Effector memory CD4-positive, alpha-beta T cell (primary cell): ENCODE data around the gene XCR1.

Experiments used
- DNase-seq, 3 donors: peaks; one replicate each; pipeline ENCODE4 v3.0.0-alpha.2; 2020
- H3K27ac ChIP-seq: 2 replicates; pipeline ENCODE4 v1.7.0; 2013; ENCODE audit warnings: mild to moderate bottlenecking, low read length, moderate library complexity; ENCODE audit not compliant: insufficient read depth, poor library complexity, severe bottlenecking
- H3K27me3 ChIP-seq: replicated peaks from 2 replicates; pipeline ENCODE4 v1.7.0; 2013; ENCODE audit warnings: mild to moderate bottlenecking, low read length; ENCODE audit not compliant: insufficient read depth, control insufficient read depth, poor library complexity, severe bottlenecking
- H3K36me3 ChIP-seq: 2 replicates; pipeline ENCODE4 v1.7.0; 2013; ENCODE audit warnings: mild to moderate bottlenecking, low read length, moderate library complexity; ENCODE audit not compliant: control insufficient read depth, insufficient read depth
- H3K4me1 ChIP-seq: 2 replicates; pipeline ENCODE4 v1.7.0; 2013; ENCODE audit warnings: low read length, mild to moderate bottlenecking; ENCODE audit not compliant: control insufficient read depth, insufficient read depth, poor library complexity, severe bottlenecking
- H3K4me3 ChIP-seq: 2 replicates; pipeline ENCODE4 v1.7.0; 2013; ENCODE audit warnings: low read length, low read depth, mild to moderate bottlenecking; ENCODE audit not compliant: insufficient read depth, poor library complexity, severe bottlenecking
- H3K9me3 ChIP-seq: 2 replicates; pipeline ENCODE4 v1.7.0; 2013; ENCODE audit warnings: mild to moderate bottlenecking, low read length, moderate library complexity; ENCODE audit not compliant: control insufficient read depth

The XCR1 gene

GRCh38 chr3:45968149-45968548, 59.1 kb downstream of the XCR1 start:
- Histone ChIP-seq H3K27me3 (no peaks in the 10 kb centered on the region), H3K27ac (no peak overlapping the region), H3K4me3 (no peak overlapping the region), H3K4me1 (peaks cover 38% of the 10 kb centered on the region), H3K9me3 (no peaks in the 10 kb centered on the region), H3K36me3 (peaks cover 54% of the 10 kb centered on the region)
- DNase-seq: no peak

DNA sequence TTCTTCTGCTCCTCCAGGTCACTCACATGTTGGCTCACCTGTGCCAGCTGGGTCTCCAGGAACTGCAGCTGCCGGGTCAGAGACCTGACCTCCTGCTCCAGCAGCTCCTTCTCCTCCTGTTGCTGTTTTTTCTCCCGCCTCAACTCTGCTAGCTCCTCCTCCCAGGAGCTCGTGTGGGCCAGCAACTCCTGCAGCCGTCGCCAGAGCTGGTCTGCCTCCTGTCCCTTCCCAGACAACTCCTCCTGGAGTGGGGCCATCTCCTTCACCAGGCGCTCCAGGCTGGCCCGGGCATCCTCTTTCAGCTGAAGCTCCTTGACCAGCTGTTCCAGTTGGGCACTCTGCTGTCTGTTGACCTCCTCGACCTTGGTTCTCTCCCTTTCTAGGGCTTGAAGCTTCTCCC, 59.6 kb downstream of the XCR1 start:
- Histone ChIP-seq H3K36me3 (peaks cover 54% of the 10 kb centered on the region), H3K9me3 (no peaks in the 10 kb centered on the region)

More for the DNA sequence above, 59.6 kb downstream of the XCR1 start:
- no peak for DNase-seq
- Histone ChIP-seq H3K27me3 (no peaks in the 10 kb centered on the region), H3K4me1 (peaks cover 37% of the 10 kb centered on the region), H3K4me3 (no peak overlapping the region), H3K27ac (no peak overlapping the region)
